Endothelial cell of umbilical vein (primary cell): ENCODE results near the gene EVC. TPM values are rescaled to one million over a fixed set of nuclear protein-coding genes. Genes with fewer than 3 reads are reported as not detected.

Experiments
- BruUV-seq: library from RNA; stranded (reverse); fragments of 400-500 nt; replicated peaks from 2 replicates; lab custom pipeline; 2021; lab: Mats Ljungman, UMichigan
- CTCF ChIA-PET: fragments of 300-600, 350-600 bp; sonication (Branson Sonifier 250); formaldehyde crosslinking; loops from one replicate; lab custom pipeline; 2021; ENCODE audit warnings: antibody characterized with exemption, inconsistent platforms; lab: Charles Lee
- POLR2A ChIA-PET: fragments of 300-600, 350-600 bp; sonication (Branson Sonifier 250); formaldehyde crosslinking; loops from one replicate; lab custom pipeline; 2021; ENCODE audit warnings: antibody characterized with exemption, inconsistent platforms; lab: Charles Lee
- DNase-seq: peaks from one replicate; pipeline ENCODE4 v3.0.0-alpha.2; 2011; ENCODE audit warnings: low read depth, low spot score
- FAIRE-seq: peaks from 2 replicates; lab custom pipeline; 2011; peaks lifted over from hg19 to GRCh38; lab: Jason Lieb, UNC
- H2AFZ ChIP-seq: 2 replicates; pipeline ENCODE4 v1.6.0; 2012; ENCODE audit warnings: low read depth, low read length, control low read depth, inconsistent platforms
- H3K27ac ChIP-seq: 2 replicates; pipeline ENCODE4 v1.5.1; 2011; ENCODE audit warnings: low read depth, mild to moderate bottlenecking, control low read depth, low read length, moderate library complexity; ENCODE audit not compliant: insufficient read depth
- H3K27me3 ChIP-seq, 2 experiments: 2 replicates each; pipeline versions ENCODE4 v1.6.0 to v1.6.1; 2011; ENCODE audit warnings: low read length in 2 of 2, mixed read lengths in 1 of 2; ENCODE audit not compliant: control insufficient read depth in 2 of 2, insufficient read depth in 2 of 2
- H3K36me3 ChIP-seq, 2 experiments: 2 replicates in 1 of 2; 3 replicates in 1 of 2; pipeline ENCODE4 v1.5.1; 2011; ENCODE audit warnings: low read length in 2 of 2, mild to moderate bottlenecking in 1 of 2, moderate library complexity in 1 of 2; ENCODE audit not compliant: control insufficient read depth in 2 of 2, insufficient read depth in 2 of 2; ENCODE audit errors: extremely low read depth in 1 of 2
- H3K4me1 ChIP-seq: 3 replicates; pipeline ENCODE4 v1.5.1; 2011; ENCODE audit warnings: mild to moderate bottlenecking, low read length; ENCODE audit not compliant: control insufficient read depth, insufficient read depth; ENCODE audit errors: extremely low read depth
- H3K4me2 ChIP-seq: 2 replicates; pipeline ENCODE4 v1.6.1; 2011; ENCODE audit warnings: low read length, control low read depth, mixed read lengths; ENCODE audit not compliant: insufficient read depth
- H3K4me3 ChIP-seq, 3 experiments: fragments of 200-600 bp in 1 of 3; sonication (generic), shearing (Covaris generic) in 1 of 3; replicated peaks in 1 of 3; 2 replicates each; pipeline ENCODE4 v1.5.1; 2011 to 2016; ENCODE audit warnings: control low read depth in 3 of 3, low read length in 3 of 3, mild to moderate bottlenecking in 2 of 3, inconsistent platforms in 1 of 3, low read depth in 1 of 3, moderate library complexity in 1 of 3; ENCODE audit not compliant: insufficient read depth in 1 of 3
- H3K79me2 ChIP-seq: 2 replicates; pipeline ENCODE4 v1.6.0; 2012; ENCODE audit warnings: low read length, inconsistent platforms; ENCODE audit not compliant: control insufficient read depth, insufficient read depth
- H3K9ac ChIP-seq: replicated peaks from 2 replicates; pipeline ENCODE3; 2011; ENCODE audit warnings: low read length, control low read depth; ENCODE audit not compliant: insufficient read depth; ENCODE audit errors: extremely low read depth
- H3K9me1 ChIP-seq: replicated peaks from 3 replicates; pipeline ENCODE4 v1.6.0; 2011; ENCODE audit warnings: mild to moderate bottlenecking, low read length; ENCODE audit not compliant: control insufficient read depth, insufficient read depth; ENCODE audit errors: extremely low read depth
- H3K9me3 ChIP-seq: replicated peaks from 2 replicates; pipeline ENCODE4 v1.5.1; 2012; ENCODE audit warnings: low read length, inconsistent platforms; ENCODE audit not compliant: control insufficient read depth, insufficient read depth
- H4K20me1 ChIP-seq: replicated peaks from 2 replicates; pipeline ENCODE3; 2011; ENCODE audit warnings: mild to moderate bottlenecking, low read length; ENCODE audit not compliant: control insufficient read depth, insufficient read depth; ENCODE audit errors: extremely low read depth
- CTCF ChIP-seq, 2 donors: IDR thresholded peaks; 1 replicate in 1 of 2; 2 replicates in 1 of 2; pipeline ENCODE4 v1.5.1; 2011; ENCODE audit warnings: low read length in 2 of 2, mild to moderate bottlenecking in 2 of 2, moderate library complexity in 2 of 2, control low read depth in 1 of 2, inconsistent platforms in 1 of 2, low read depth in 1 of 2; ENCODE audit not compliant: insufficient read depth in 1 of 2; ENCODE audit errors: extremely low read depth in 1 of 2
- EZH2 ChIP-seq: IDR thresholded peaks from 2 replicates; pipeline ENCODE4 v1.6.1; 2012; ENCODE audit warnings: borderline replicate concordance, low read depth, mild to moderate bottlenecking, moderate library complexity, low read length, inconsistent platforms; ENCODE audit not compliant: severe bottlenecking
- FOS ChIP-seq: IDR thresholded peaks from 2 replicates; pipeline ENCODE4 v1.6.1; 2011; ENCODE audit warnings: mild to moderate bottlenecking, low read length, moderate library complexity, borderline replicate concordance; ENCODE audit not compliant: insufficient read depth
- GATA2 ChIP-seq: IDR thresholded peaks from 2 replicates; pipeline ENCODE4 v1.7.0; 2011; ENCODE audit warnings: low read depth, mild to moderate bottlenecking, moderate library complexity, mixed read lengths, low read length; ENCODE audit not compliant: insufficient read length, insufficient read depth
- JUN ChIP-seq: IDR thresholded peaks from 2 replicates; pipeline ENCODE4 v1.6.1; 2011; ENCODE audit warnings: borderline replicate concordance, low read depth; ENCODE audit not compliant: insufficient read length, insufficient read depth
- MAX ChIP-seq: IDR thresholded peaks from 2 replicates; pipeline ENCODE4 v1.6.1; 2011; ENCODE audit not compliant: insufficient read depth, insufficient read length
- MYC ChIP-seq: IDR thresholded peaks from one replicate; pipeline ENCODE4 v1.6.1; 2011; ENCODE audit warnings: mild to moderate bottlenecking, low read depth, low read length
- POLR2A ChIP-seq: IDR thresholded peaks from 2 replicates; pipeline ENCODE4 v1.6.1; 2012; ENCODE audit warnings: low read depth, mild to moderate bottlenecking, control low read depth, low read length
- POLR2AphosphoS5 ChIP-seq: IDR thresholded peaks from 2 replicates; pipeline ENCODE4 v1.6.1; 2012; ENCODE audit warnings: low read depth, mild to moderate bottlenecking, control low read depth, low read length, moderate library complexity; ENCODE audit not compliant: insufficient read depth
- dilution Hi-C: fragments of 300-500 bp; cut with MboI; formaldehyde crosslinking; loops from one replicate; pipeline ENCODE4 v1.15.0; 2019; ENCODE audit warnings: low sequenced_read_pairs; ENCODE audit not compliant: extremely low pct_ligation_motif_present
- intact Hi-C: fragments of 100-400 bp; cut with micrococcal nuclease; formaldehyde crosslinking; loops from one replicate; pipeline ENCODE4 v1.10.0; 2022
- polyA plus RNA-seq, 4 experiments: library from polyadenylated mRNA; depleted of rRNA in 3 of 4; stranded (reverse) in 3 of 4; unstranded in 1 of 4; fragments of >200 nt; gene quantifications; 2 replicates each; pipeline versions ENCODE4 v1.2.1 to v1.2.3, GENCODE V29; 2011 to 2012; ENCODE audit warnings: missing spikeins in 1 of 4
- total RNA-seq: library from RNA; stranded (reverse); gene quantifications from 2 replicates; pipeline ENCODE4 v1.2.3, GENCODE V29; 2021

Gene EVC
- total and polyA plus RNA-seq, 2 donors (not counting 3 experiments of a cell fraction or from before 2014, with no cell fraction given) = 6.3 to 31.6 TPM

GRCh38 chr4:5705647-5706320 is 5.2 kb upstream of the EVC start:
- FAIRE-seq = peak; percentile 24
- dilution Hi-C loops = no loop called here
- H3K27ac ChIP-seq = no peak overlapping the region
- TF ChIP-seq MYC = no peak
- TF ChIP-seq JUN = no peak
- intact Hi-C loops = loop anchor here (2.0 kb wide), 1 partner anchor 657 kb away; no protein-coding TSS in a partner anchor
- no peak overlapping the region for H3K9ac ChIP-seq
- no peaks in the 10 kb centered on the region for H4K20me1 ChIP-seq
- H3K79me2 ChIP-seq = peaks cover 4% of the 10 kb centered on the region
- peaks cover 0 to 3% of the 10 kb centered on the region in 2 experiments for H3K36me3 ChIP-seq
- BruUV-seq = TSS peak; percentile 2
- DNase-seq = no peak
- CTCF ChIA-PET = no interaction called here
- H3K4me1 ChIP-seq = peaks cover 14% of the 10 kb centered on the region
- H3K27me3 ChIP-seq = no peaks in the 10 kb centered on the region
- POLR2A ChIA-PET = no interaction called here
- H2AFZ ChIP-seq = no peak overlapping the region
- H3K9me3 ChIP-seq = no peaks in the 10 kb centered on the region
- no peak overlapping the region for H3K4me3 ChIP-seq
- no peaks in the 10 kb centered on the region for H3K9me1 ChIP-seq
- no peak overlapping the region for H3K4me2 ChIP-seq

- Histone ChIP-seq H3K4me1 (peaks cover 16% of the 10 kb centered on the region), H3K4me3 (no peak overlapping the region), H3K9me3 (no peaks in the 10 kb centered on the region), H3K27me3 (no peaks in the 10 kb centered on the region), H3K79me2 (peaks cover 5% of the 10 kb centered on the region), H4K20me1 (no peaks in the 10 kb centered on the region), H3K27ac (no peak overlapping the region), H2AFZ (no peak overlapping the region), H3K36me3 (peaks cover 0 to 3% of the 10 kb centered on the region in 2 experiments), H3K9ac (no peak overlapping the region), H3K9me1 (no peaks in the 10 kb centered on the region), H3K4me2 (no peak overlapping the region)
- FAIRE-seq = no peak
- ChIA-PET CTCF (no interaction called here), POLR2A (no interaction called here)
- no TSS peak for BruUV-seq
- dilution Hi-C loops = no loop called here
- TF ChIP-seq CTCF (IDR thresholded peaks at IDR 0.05; ENCODE audit: extremely low read depth in 1 of 2, insufficient read depth in 1 of 2, low read depth in 1 of 2, low read length in 2 of 2) (no peak), FOS (no peak), EZH2 (no peak), MYC (no peak), POLR2AphosphoS5 (no peak), GATA2 (no peak), JUN (no peak), POLR2A (no peak), MAX (no peak)
- DNase-seq = no peak
- intact Hi-C loops = loop anchor here (2.0 kb wide), 1 partner anchor 658 kb away; no protein-coding TSS in a partner anchor
These were observed 4.3 kb upstream of the EVC start for GRCh38 chr4:5706486-5707290.
